Activated CD4-positive, alpha-beta memory T cell treated with anti-CD3 and anti-CD28 coated beads, Interleukin-2, amount 10 ng/mL, durations not matched to agents 7 days and 5 days (primary cell): ENCODE results near the gene TRIM24. TPM values are rescaled to one million over a fixed set of nuclear protein-coding genes. Genes with fewer than 3 reads are reported as not detected.

Experiments used
- CTCF ChIA-PET: fragments of 350-600 bp; sonication (Branson Sonifier 250); formaldehyde crosslinking; loops from one replicate; lab custom pipeline; 2021; ENCODE audit warnings: antibody characterized with exemption, inconsistent platforms; lab: Charles Lee
- POLR2A ChIA-PET: fragments of 350-600 bp; sonication (Branson Sonifier 250); formaldehyde crosslinking; loops from one replicate; lab custom pipeline; 2021; ENCODE audit warnings: antibody characterized with exemption; lab: Charles Lee
- DNase-seq: peaks from one replicate; pipeline ENCODE4 v3.0.0-alpha.2; 2020
- H3K27ac Mint-ChIP-seq: one replicate; pipeline ENCODE4 v1.8.0; 2021; ENCODE audit warnings: mild to moderate bottlenecking, mixed read lengths
- H3K27me3 Mint-ChIP-seq: one replicate; pipeline ENCODE4 v1.8.0; 2021; ENCODE audit warnings: mixed read lengths
- H3K36me3 Mint-ChIP-seq: one replicate; pipeline ENCODE4 v1.8.0; 2021; ENCODE audit warnings: low read depth, mixed read lengths
- H3K4me1 Mint-ChIP-seq: one replicate; pipeline ENCODE4 v1.8.0; 2021; ENCODE audit warnings: mixed read lengths
- H3K4me3 Mint-ChIP-seq: one replicate; pipeline ENCODE4 v1.8.0; 2021; ENCODE audit warnings: mild to moderate bottlenecking, mixed read lengths
- H3K9me3 Mint-ChIP-seq: one replicate; pipeline ENCODE4 v1.8.0; 2021; ENCODE audit warnings: mixed read lengths
- total RNA-seq, 2 experiments: library from RNA; stranded (reverse); gene quantifications; one replicate each; pipeline ENCODE4 v1.2.3, GENCODE V29; 2021

The TRIM24 gene
- total RNA-seq, 2 experiments from 2014 or later = 17.8 to 19.6 TPM

GRCh38 chr7:138538997-138539644 lies 79.1 kb downstream of the TRIM24 start:
- H3K4me3 Mint-ChIP-seq = no peak overlapping the region
- ChIA-PET POLR2A (no interaction called here), CTCF (interaction anchor here (1.2 kb wide), 1 partner anchor 200 kb away, joined by 3 read pairs; no protein-coding TSS in a partner anchor)
- peaks cover 9% of the 10 kb centered on the region for H3K4me1 Mint-ChIP-seq
- H3K27me3 Mint-ChIP-seq = no peaks in the 10 kb centered on the region
- H3K36me3 Mint-ChIP-seq = peaks cover 73% of the 10 kb centered on the region
- peaks cover 5% of the 10 kb centered on the region for H3K9me3 Mint-ChIP-seq
- no peak overlapping the region for H3K27ac Mint-ChIP-seq
- no peak for DNase-seq

DNA sequence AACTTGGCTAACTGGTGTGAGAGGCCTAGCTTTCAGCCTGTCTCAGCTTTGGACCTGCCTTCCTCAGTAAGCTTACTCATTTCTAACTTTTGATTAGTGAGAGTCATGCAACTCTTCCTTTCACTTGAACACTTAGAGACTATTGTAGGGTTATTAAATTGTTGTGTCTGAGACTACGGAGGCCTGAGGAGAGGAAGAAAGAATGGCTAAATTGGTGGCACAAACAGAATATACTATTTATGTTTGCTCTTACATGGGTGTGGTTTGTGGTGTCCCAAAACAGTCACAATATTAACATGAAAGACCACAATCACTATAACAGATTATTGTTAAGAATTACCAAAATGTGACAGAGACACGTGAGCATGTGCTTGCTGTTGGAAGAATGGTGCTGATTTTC lies 82.1 kb downstream of the TRIM24 start:
- CTCF ChIA-PET = no interaction called here
- H3K4me3 Mint-ChIP-seq = no peak overlapping the region
- no peaks in the 10 kb centered on the region for H3K27me3 Mint-ChIP-seq
- peaks cover 9% of the 10 kb centered on the region for H3K4me1 Mint-ChIP-seq
- no peak for DNase-seq
- H3K9me3 Mint-ChIP-seq = peaks cover 17% of the 10 kb centered on the region
- no peak overlapping the region for H3K27ac Mint-ChIP-seq
- H3K36me3 Mint-ChIP-seq = peaks cover 74% of the 10 kb centered on the region
- POLR2A ChIA-PET = interaction anchor here (1.4 kb wide), 1 partner anchor 83 kb away, joined by 6 read pairs; the partner anchor contains the start of gene TRIM24

DNA sequence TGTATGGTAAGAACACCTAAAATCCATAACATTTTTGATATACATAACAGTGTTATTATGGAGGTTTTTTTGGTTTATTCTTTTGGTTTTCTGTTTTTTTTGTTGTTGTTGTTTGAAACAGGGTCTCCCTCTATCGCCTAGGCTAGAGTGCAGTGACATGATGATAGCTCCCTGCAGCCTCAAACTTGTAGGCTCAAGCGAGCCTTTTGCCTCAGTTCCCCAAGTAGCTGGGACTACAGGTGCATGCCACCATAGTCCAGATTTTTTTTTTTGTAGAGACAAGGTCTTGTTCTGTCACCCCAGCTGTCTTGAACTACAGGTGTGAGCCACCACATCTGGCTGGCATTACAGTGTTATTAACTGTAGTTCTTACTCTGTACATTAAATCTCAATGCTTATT lies 83.7 kb downstream of the TRIM24 start:
- Mint-ChIP-seq H3K27me3 (no peaks in the 10 kb centered on the region), H3K4me1 (peaks cover 9% of the 10 kb centered on the region), H3K36me3 (peaks cover 67% of the 10 kb centered on the region), H3K27ac (no peak overlapping the region), H3K4me3 (no peak overlapping the region), H3K9me3 (peaks cover 17% of the 10 kb centered on the region)
- DNase-seq = no peak
- CTCF ChIA-PET = interaction anchor here (0.6 kb wide), 1 partner anchor 216 kb away, joined by 3 read pairs; no protein-coding TSS in a partner anchor
- POLR2A ChIA-PET = no interaction called here

DNA sequence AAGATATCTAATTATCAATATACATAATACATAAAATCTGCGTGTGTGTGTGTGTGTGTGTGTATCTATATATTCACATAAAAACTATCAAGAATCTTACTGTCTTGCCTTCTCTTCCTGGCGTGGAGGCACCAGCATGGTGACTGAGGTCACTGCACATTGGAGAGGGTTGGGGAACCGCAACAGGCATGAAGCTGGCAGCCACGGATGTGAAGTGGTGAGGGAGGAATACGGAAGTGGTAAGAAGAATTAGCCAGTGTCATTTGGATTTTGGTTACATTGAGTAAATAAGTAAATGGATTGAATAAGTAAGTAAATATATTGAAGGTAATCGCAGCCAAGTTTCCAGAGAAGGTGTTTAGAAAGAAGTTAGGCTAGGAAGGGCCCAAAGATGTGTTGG lies 85.1 kb downstream of the TRIM24 start:
- H3K27me3 Mint-ChIP-seq = no peaks in the 10 kb centered on the region
- ChIA-PET POLR2A (no interaction called here), CTCF (no interaction called here)
- DNase-seq = no peak
- peaks cover 19% of the 10 kb centered on the region for H3K9me3 Mint-ChIP-seq
- H3K4me3 Mint-ChIP-seq = no peak overlapping the region
- peaks cover 69% of the 10 kb centered on the region for H3K36me3 Mint-ChIP-seq
- H3K27ac Mint-ChIP-seq = no peak overlapping the region
- H3K4me1 Mint-ChIP-seq = peaks cover 12% of the 10 kb centered on the region

- ChIA-PET CTCF (no interaction called here), POLR2A (no interaction called here)
- no peaks in the 10 kb centered on the region for H3K27me3 Mint-ChIP-seq
- H3K4me1 Mint-ChIP-seq = peaks cover 12% of the 10 kb centered on the region
- peaks cover 20% of the 10 kb centered on the region for H3K9me3 Mint-ChIP-seq
- no peak overlapping the region for H3K4me3 Mint-ChIP-seq
- H3K36me3 Mint-ChIP-seq = peaks cover 70% of the 10 kb centered on the region
- no peak overlapping the region for H3K27ac Mint-ChIP-seq
- no peak for DNase-seq
These were observed 86.1 kb downstream of the TRIM24 start for GRCh38 chr7:138546064-138546619.

- ChIA-PET CTCF (no interaction called here), POLR2A (no interaction called here)
- Mint-ChIP-seq H3K4me3 (no peak overlapping the region), H3K4me1 (peaks cover 9% of the 10 kb centered on the region), H3K9me3 (peaks cover 20% of the 10 kb centered on the region), H3K27ac (no peak overlapping the region), H3K36me3 (peaks cover 71% of the 10 kb centered on the region), H3K27me3 (no peaks in the 10 kb centered on the region)
- DNase-seq = no peak
These were observed 86.8 kb downstream of the TRIM24 start for GRCh38 chr7:138546829-138547228.

DNA sequence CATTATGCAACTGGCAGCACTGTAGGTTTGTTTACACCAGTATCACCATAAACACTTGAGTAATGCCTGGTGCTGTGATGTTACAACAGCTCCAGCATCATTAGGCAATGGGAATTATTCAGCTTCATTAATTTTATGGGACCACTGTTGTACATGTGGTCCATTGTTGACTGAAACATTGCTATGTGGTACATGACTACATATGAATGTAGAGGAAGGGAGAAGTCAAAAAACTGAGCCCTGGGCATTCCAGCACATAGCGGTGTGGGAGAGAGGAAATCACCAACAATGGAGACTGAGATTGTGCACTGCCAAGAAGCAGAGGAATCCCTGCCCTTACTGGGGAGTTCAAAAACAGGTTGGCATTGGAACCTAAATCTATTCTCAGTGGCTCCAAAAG lies 89.0 kb downstream of the TRIM24 start:
- H3K27ac Mint-ChIP-seq = no peak overlapping the region

DNA sequence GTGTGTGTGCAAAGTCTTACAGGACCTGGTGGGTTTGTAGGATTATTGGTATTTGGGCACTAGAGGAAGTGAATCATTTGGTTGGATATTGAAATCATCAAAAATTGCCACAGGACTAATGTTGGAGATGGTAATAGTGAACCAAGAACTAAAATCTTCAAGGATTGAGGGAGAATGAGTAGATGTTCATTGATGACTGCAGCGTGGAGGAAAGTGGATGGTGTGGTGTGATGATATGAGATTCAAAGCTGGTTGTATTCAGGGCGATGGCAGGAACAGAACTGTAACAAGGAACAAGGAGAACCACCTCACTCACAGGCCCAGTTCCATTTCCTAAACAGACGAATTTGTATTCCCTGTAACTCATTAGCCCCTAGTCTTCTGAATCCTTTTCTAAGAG lies 90.3 kb downstream of the TRIM24 start:
- POLR2A ChIA-PET = no interaction called here
- peaks cover 3% of the 10 kb centered on the region for H3K4me1 Mint-ChIP-seq
- CTCF ChIA-PET = no interaction called here
- no peak for DNase-seq
- no peak overlapping the region for H3K4me3 Mint-ChIP-seq
- peaks cover 80% of the 10 kb centered on the region for H3K36me3 Mint-ChIP-seq
- H3K9me3 Mint-ChIP-seq = peaks cover 22% of the 10 kb centered on the region
- no peak overlapping the region for H3K27ac Mint-ChIP-seq
- H3K27me3 Mint-ChIP-seq = no peaks in the 10 kb centered on the region

More for the DNA sequence above, 89.0 kb downstream of the TRIM24 start:
- Mint-ChIP-seq H3K4me3 (no peak overlapping the region), H3K27me3 (no peaks in the 10 kb centered on the region), H3K36me3 (peaks cover 82% of the 10 kb centered on the region), H3K4me1 (peaks cover 3% of the 10 kb centered on the region), H3K9me3 (peaks cover 25% of the 10 kb centered on the region)
- no peak for DNase-seq
- CTCF ChIA-PET = interaction anchor here (1.2 kb wide), 1 partner anchor 190 kb away, joined by 3 read pairs; no protein-coding TSS in a partner anchor
- POLR2A ChIA-PET = no interaction called here

DNA sequence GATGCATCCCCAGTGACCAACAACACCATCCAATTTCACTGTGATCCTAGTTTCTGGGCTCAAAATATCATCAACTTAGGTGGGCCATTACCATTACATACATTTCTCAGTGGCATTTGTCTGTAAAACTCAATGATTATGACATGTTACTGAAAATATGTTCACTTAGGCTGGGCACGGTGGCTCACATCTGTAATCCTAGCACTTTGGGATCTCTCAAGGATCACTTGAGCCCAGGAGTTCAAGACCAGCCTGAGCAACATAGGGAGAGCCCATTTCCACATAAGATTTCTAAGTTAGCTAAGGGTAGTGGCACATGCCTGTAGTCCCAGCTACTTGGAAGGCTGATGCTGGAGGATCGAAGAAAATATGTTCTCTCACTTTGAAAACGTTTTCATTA lies 91.0 kb downstream of the TRIM24 start:
- Mint-ChIP-seq H3K4me3 (no peak overlapping the region), H3K27ac (no peak overlapping the region), H3K36me3 (peaks cover 80% of the 10 kb centered on the region), H3K4me1 (peaks cover 3% of the 10 kb centered on the region), H3K27me3 (no peaks in the 10 kb centered on the region), H3K9me3 (peaks cover 21% of the 10 kb centered on the region)
- ChIA-PET CTCF (no interaction called here), POLR2A (no interaction called here)
- DNase-seq = no peak

GRCh38 chr7:138553805-138554204 lies 93.7 kb downstream of the TRIM24 start:
- CTCF ChIA-PET = no interaction called here
- Mint-ChIP-seq H3K27me3 (no peaks in the 10 kb centered on the region), H3K4me1 (peaks cover 3% of the 10 kb centered on the region), H3K4me3 (no peak overlapping the region), H3K27ac (no peak overlapping the region), H3K36me3 (peaks cover 91% of the 10 kb centered on the region), H3K9me3 (peaks cover 41% of the 10 kb centered on the region)
- DNase-seq = no peak
- POLR2A ChIA-PET = no interaction called here

GRCh38 chr7:138554674-138555073 lies 94.6 kb downstream of the TRIM24 start:
- peaks cover under 1% of the 10 kb centered on the region for H3K4me1 Mint-ChIP-seq
- no peak overlapping the region for H3K27ac Mint-ChIP-seq
- DNase-seq = no peak
- H3K27me3 Mint-ChIP-seq = no peaks in the 10 kb centered on the region
- CTCF ChIA-PET = no interaction called here
- H3K9me3 Mint-ChIP-seq = peaks cover 41% of the 10 kb centered on the region
- peaks cover 92% of the 10 kb centered on the region for H3K36me3 Mint-ChIP-seq
- POLR2A ChIA-PET = no interaction called here
- no peak overlapping the region for H3K4me3 Mint-ChIP-seq

DNA sequence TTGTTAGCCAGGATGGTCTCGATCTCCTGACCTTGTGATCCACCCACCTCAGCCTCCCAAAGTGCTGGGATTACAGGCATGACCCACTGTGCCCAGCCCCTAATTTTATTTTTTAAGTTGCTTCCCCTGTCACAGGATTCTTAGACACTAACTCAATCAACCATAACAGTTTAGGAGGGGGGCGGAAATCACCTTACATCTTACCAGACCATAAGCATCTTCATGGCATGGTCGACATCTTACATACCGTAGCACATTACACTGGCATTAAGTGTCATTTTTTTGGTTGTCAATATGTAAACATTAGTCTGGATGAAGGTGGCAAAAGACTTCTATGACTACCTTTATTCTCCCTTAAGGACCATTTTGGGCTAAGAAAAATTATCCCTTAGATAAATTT lies 95.6 kb downstream of the TRIM24 start:
- Mint-ChIP-seq H3K4me1 (no peaks in the 10 kb centered on the region), H3K36me3 (peaks cover 94% of the 10 kb centered on the region), H3K9me3 (peaks cover 41% of the 10 kb centered on the region), H3K4me3 (no peak overlapping the region), H3K27me3 (no peaks in the 10 kb centered on the region), H3K27ac (no peak overlapping the region)
- CTCF ChIA-PET = no interaction called here
- DNase-seq = no peak
- POLR2A ChIA-PET = no interaction called here

GRCh38 chr7:138556771-138557484 lies 96.9 kb downstream of the TRIM24 start:
- CTCF ChIA-PET = no interaction called here
- POLR2A ChIA-PET = no interaction called here
- no peak overlapping the region for H3K27ac Mint-ChIP-seq
- H3K36me3 Mint-ChIP-seq = peaks cover 96% of the 10 kb centered on the region
- H3K4me1 Mint-ChIP-seq = no peaks in the 10 kb centered on the region
- H3K9me3 Mint-ChIP-seq = peaks cover 45% of the 10 kb centered on the region
- H3K4me3 Mint-ChIP-seq = no peak overlapping the region
- no peaks in the 10 kb centered on the region for H3K27me3 Mint-ChIP-seq
- DNase-seq = no peak
